Ovary (tissue), 3 donors: ENCODE data around the gene BAG3.

Experiments used
- EP300 ChIP-seq: sonication (generic); formaldehyde crosslinking; IDR thresholded peaks from one replicate; pipeline ENCODE4 v1.6.1; 2017; ENCODE audit warnings: antibody characterized with exemption
- POLR2A ChIP-seq: fragments of 450-650 bp; IDR thresholded peaks from one replicate; pipeline ENCODE4 v1.6.1; 2017; ENCODE audit warnings: antibody characterized with exemption, mild to moderate bottlenecking, moderate library complexity
- TF ChIP-seq, protein P1 (sequence below), 3 donors: fragments of 450-650 bp in 2 of 3; fragments of 200-600 bp in 1 of 3; IDR thresholded peaks; one replicate each; pipeline versions ENCODE4 v1.5.1 to v1.8.0; 2016 to 2022; ENCODE audit warnings: antibody characterized with exemption in 3 of 3, mild to moderate bottlenecking in 1 of 3
- donor health status: DM: no; HTN: no; CAD: no.

DNA sequence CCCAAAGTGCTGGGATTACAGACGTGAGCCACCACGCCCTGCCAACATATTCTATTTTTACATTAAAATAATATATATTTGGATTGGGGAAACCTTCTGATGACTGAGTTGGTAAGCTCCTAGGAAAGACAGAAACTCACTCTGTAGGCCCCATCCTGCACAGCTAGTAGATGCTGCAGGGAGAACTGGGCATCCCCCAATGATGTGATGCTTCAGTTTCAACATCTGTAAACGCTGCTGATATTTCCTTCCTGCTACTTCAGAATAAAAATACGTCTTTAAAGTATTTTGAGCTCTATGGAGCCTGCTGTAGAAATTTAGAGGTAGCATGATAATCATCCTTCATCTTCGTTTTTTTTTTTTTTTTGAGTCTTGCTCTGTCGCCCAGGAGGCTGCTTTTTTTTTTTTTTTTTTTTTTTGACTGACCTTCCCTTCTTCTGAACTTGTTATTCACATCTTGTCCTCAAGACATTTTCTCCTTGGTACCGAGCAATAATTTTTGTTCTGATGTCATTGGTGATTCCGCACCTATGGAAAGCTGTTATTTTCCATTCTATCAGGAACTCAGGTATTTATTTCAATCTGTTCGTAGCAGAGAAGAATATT, 52.8 kb downstream of the BAG3 start:
- TF ChIP-seq POLR2A (no peak), EP300 (no peak)
- TF ChIP-seq, protein P1, sequence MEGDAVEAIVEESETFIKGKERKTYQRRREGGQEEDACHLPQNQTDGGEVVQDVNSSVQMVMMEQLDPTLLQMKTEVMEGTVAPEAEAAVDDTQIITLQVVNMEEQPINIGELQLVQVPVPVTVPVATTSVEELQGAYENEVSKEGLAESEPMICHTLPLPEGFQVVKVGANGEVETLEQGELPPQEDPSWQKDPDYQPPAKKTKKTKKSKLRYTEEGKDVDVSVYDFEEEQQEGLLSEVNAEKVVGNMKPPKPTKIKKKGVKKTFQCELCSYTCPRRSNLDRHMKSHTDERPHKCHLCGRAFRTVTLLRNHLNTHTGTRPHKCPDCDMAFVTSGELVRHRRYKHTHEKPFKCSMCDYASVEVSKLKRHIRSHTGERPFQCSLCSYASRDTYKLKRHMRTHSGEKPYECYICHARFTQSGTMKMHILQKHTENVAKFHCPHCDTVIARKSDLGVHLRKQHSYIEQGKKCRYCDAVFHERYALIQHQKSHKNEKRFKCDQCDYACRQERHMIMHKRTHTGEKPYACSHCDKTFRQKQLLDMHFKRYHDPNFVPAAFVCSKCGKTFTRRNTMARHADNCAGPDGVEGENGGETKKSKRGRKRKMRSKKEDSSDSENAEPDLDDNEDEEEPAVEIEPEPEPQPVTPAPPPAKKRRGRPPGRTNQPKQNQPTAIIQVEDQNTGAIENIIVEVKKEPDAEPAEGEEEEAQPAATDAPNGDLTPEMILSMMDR (IDR thresholded peaks at IDR 0.05), result no peak
